Parathyroid adenoma (tissue), 2 donors: ENCODE results near the gene POLDIP2.

Experiments
- H2AFZ ChIP-seq: fragments of 300-600 bp; sonication (generic); one replicate; pipeline ENCODE4 v1.7.0; 2017; ENCODE audit warnings: antibody characterized with exemption, mild to moderate bottlenecking
- H3K27ac ChIP-seq: fragments of 300-600 bp; sonication (generic); one replicate; pipeline ENCODE4 v1.7.0; 2017
- H3K27me3 ChIP-seq: fragments of 300-600 bp; sonication (generic); one replicate; pipeline ENCODE4 v1.7.0; 2017; ENCODE audit warnings: low read length; ENCODE audit not compliant: control insufficient read depth, insufficient read depth
- H3K36me3 ChIP-seq: fragments of 300-600 bp; sonication (generic); one replicate; pipeline ENCODE4 v1.7.0; 2017; ENCODE audit warnings: low read length; ENCODE audit not compliant: control insufficient read depth, insufficient read depth
- H3K4me1 ChIP-seq: fragments of 300-600 bp; sonication (generic); one replicate; pipeline ENCODE4 v1.7.0; 2017; ENCODE audit warnings: control low read depth
- H3K4me2 ChIP-seq: fragments of 300-600 bp; sonication (generic); one replicate; pipeline ENCODE4 v1.7.0; 2017; ENCODE audit warnings: low read length
- H3K4me3 ChIP-seq: fragments of 300-600 bp; sonication (generic); one replicate; pipeline ENCODE4 v1.7.0; 2017; ENCODE audit warnings: low read depth, low read length
- H3K79me2 ChIP-seq: fragments of 300-600 bp; sonication (generic); one replicate; pipeline ENCODE4 v1.7.0; 2017; ENCODE audit warnings: control low read depth
- H3K9ac ChIP-seq: fragments of 300-600 bp; sonication (generic); one replicate; pipeline ENCODE4 v1.7.0; 2017; ENCODE audit warnings: mild to moderate bottlenecking
- H3K9me3 ChIP-seq: fragments of 300-600 bp; sonication (generic); one replicate; pipeline ENCODE4 v1.7.0; 2017; ENCODE audit warnings: low read length; ENCODE audit not compliant: control insufficient read depth
- TF ChIP-seq, protein P1 (sequence below): fragments of 300-600 bp; sonication (generic); IDR thresholded peaks from one replicate; pipeline ENCODE4 v1.7.0; 2017; ENCODE audit warnings: antibody characterized with exemption, mild to moderate bottlenecking
- donor health status: primary hyperparathyroidism.

POLDIP2 gene

GRCh38 chr17:28327031-28327607, 30.2 kb downstream of the POLDIP2 start:
- H2AFZ ChIP-seq = no peak overlapping the region
- H3K27me3 ChIP-seq = no peaks in the 10 kb centered on the region
- H3K9me3 ChIP-seq = no peaks in the 10 kb centered on the region
- no peaks in the 10 kb centered on the region for H3K79me2 ChIP-seq
- no peaks in the 10 kb centered on the region for H3K4me1 ChIP-seq
- H3K4me2 ChIP-seq = no peak overlapping the region
- H3K36me3 ChIP-seq = no peaks in the 10 kb centered on the region
- TF ChIP-seq, protein P1, sequence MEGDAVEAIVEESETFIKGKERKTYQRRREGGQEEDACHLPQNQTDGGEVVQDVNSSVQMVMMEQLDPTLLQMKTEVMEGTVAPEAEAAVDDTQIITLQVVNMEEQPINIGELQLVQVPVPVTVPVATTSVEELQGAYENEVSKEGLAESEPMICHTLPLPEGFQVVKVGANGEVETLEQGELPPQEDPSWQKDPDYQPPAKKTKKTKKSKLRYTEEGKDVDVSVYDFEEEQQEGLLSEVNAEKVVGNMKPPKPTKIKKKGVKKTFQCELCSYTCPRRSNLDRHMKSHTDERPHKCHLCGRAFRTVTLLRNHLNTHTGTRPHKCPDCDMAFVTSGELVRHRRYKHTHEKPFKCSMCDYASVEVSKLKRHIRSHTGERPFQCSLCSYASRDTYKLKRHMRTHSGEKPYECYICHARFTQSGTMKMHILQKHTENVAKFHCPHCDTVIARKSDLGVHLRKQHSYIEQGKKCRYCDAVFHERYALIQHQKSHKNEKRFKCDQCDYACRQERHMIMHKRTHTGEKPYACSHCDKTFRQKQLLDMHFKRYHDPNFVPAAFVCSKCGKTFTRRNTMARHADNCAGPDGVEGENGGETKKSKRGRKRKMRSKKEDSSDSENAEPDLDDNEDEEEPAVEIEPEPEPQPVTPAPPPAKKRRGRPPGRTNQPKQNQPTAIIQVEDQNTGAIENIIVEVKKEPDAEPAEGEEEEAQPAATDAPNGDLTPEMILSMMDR = no peak
- H3K27ac ChIP-seq = no peak overlapping the region
- H3K4me3 ChIP-seq = no peak overlapping the region
- H3K9ac ChIP-seq = no peak overlapping the region

DNA sequence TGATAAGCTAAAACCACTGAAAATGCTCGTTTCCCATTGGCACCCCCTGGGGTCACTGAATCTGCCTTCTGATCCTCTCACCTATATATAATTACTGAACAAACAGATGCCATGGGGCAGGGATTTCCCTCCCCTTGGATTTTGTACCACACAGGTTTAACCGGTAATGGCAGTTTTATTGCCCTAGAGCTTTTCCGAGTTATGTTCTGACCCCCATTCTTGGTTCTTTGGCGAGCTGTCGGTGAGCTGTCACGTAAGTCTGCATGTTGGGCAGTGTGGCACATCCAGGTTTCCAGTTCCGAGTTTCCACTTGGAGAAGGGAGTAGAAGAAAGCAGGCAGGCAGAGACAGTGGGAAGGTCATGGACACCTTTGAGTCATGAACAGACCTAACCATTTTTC, 31.2 kb downstream of the POLDIP2 start:
- TF ChIP-seq, protein P1 = no peak
- Histone ChIP-seq H3K79me2 (no peaks in the 10 kb centered on the region), H3K9ac (no peak overlapping the region), H3K4me1 (no peaks in the 10 kb centered on the region), H3K4me3 (no peak overlapping the region), H3K36me3 (no peaks in the 10 kb centered on the region), H2AFZ (no peak overlapping the region), H3K27me3 (no peaks in the 10 kb centered on the region), H3K4me2 (no peak overlapping the region), H3K9me3 (no peaks in the 10 kb centered on the region), H3K27ac (no peak overlapping the region)

- H3K4me2 ChIP-seq = no peak overlapping the region
- no peak overlapping the region for H3K9ac ChIP-seq
- TF ChIP-seq, protein P1 = no peak
- no peaks in the 10 kb centered on the region for H3K79me2 ChIP-seq
- H3K36me3 ChIP-seq = no peaks in the 10 kb centered on the region
- no peaks in the 10 kb centered on the region for H3K27me3 ChIP-seq
- H2AFZ ChIP-seq = no peak overlapping the region
- H3K9me3 ChIP-seq = no peaks in the 10 kb centered on the region
- H3K4me1 ChIP-seq = no peaks in the 10 kb centered on the region
- H3K4me3 ChIP-seq = no peak overlapping the region
- no peak overlapping the region for H3K27ac ChIP-seq
Measured at GRCh38 chr17:28325211-28325610, 32.1 kb downstream of the POLDIP2 start.

GRCh38 chr17:28324781-28325180, 32.5 kb downstream of the POLDIP2 start:
- Histone ChIP-seq H3K4me1 (no peaks in the 10 kb centered on the region), H2AFZ (no peak overlapping the region), H3K79me2 (no peaks in the 10 kb centered on the region), H3K9me3 (no peaks in the 10 kb centered on the region), H3K27me3 (no peaks in the 10 kb centered on the region), H3K4me3 (no peak overlapping the region), H3K36me3 (no peaks in the 10 kb centered on the region), H3K27ac (no peak overlapping the region), H3K4me2 (no peak overlapping the region), H3K9ac (no peak overlapping the region)
- TF ChIP-seq, protein P1 = no peak

DNA sequence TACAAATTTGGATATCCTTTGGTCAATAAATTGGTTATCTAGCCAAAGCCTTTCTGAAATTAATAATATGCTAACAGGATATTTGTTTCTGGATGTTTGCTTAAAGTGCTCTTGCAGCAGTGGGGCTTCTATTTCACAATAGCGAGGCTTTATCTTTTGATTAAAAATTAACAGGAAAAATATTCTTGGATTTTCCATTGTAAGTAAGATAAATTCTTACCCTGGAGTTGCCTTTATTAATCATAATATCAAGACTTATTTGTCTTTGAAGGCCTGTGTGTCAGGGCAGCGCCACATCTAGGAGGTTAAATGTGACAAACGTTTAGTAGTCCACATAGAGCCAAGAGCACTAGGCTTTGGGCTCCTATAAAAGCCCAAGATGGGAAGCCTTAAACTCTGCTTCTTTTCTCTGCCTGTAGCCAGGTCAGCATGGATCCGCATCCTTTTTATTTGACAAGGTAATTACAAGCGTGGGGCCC, 33.0 kb downstream of the POLDIP2 start:
- Histone ChIP-seq H3K9me3 (no peaks in the 10 kb centered on the region), H3K4me3 (no peak overlapping the region), H3K9ac (no peak overlapping the region), H2AFZ (no peak overlapping the region), H3K27me3 (no peaks in the 10 kb centered on the region), H3K36me3 (no peaks in the 10 kb centered on the region), H3K4me1 (no peaks in the 10 kb centered on the region), H3K79me2 (no peaks in the 10 kb centered on the region), H3K4me2 (no peak overlapping the region), H3K27ac (no peak overlapping the region)
- TF ChIP-seq, protein P1 = no peak
